Testis (tissue), 2 donors: ENCODE data around the gene CLDN10.

Experiments used
- CTCF ChIP-seq, 3 experiments: fragments of 450-650 bp in 2 of 3; fragments of 200-600 bp in 1 of 3; sonication (generic) in 1 of 3; IDR thresholded peaks; one replicate each; pipeline ENCODE4 v1.5.1; 2016 to 2019; ENCODE audit warnings: antibody characterized with exemption in 3 of 3, mild to moderate bottlenecking in 2 of 3, moderate library complexity in 1 of 3
- POLR2A ChIP-seq: fragments of 450-650 bp; IDR thresholded peaks from one replicate; pipeline ENCODE4 v1.6.1; 2017; ENCODE audit warnings: antibody characterized with exemption, mild to moderate bottlenecking, moderate library complexity

GRCh38 chr13:95571941-95572340 is 19.4 kb downstream of the CLDN10 start:
- TF ChIP-seq POLR2A (no peak), CTCF (IDR thresholded peaks at IDR 0.05) (no peak)
